IPS-NIHi11 (cell line): Measurements from ENCODE around the gene FOXS1.

Experiments
- DNase-seq: peaks from one replicate; pipeline ENCODE4 v3.0.0; 2012; ENCODE audit warnings: mixed read lengths, low spot score

Gene FOXS1

GRCh38 chr20:31845300-31845863 is at the start of gene FOXS1:
Gene FOXS1 (minus strand): TSS chr20:31845604. CDS start chr20:31845542, 62 bp downstream.
- peak; percentile 65 for DNase-seq

- no peak for DNase-seq
Measured at GRCh38 chr20:31890646-31891045, 45.2 kb upstream of the FOXS1 start.

GRCh38 chr20:31883829-31884228 is 38.4 kb upstream of the FOXS1 start:
- DNase-seq, result no peak

- DNase-seq, result no peak
Measured at GRCh38 chr20:31881945-31882344, 36.5 kb upstream of the FOXS1 start.

- peak; percentile 98 for DNase-seq
Measured at GRCh38 chr20:31879143-31879987, 34.0 kb upstream of the FOXS1 start.

- DNase-seq, result no peak
Measured at GRCh38 chr20:31877684-31878083, 32.3 kb upstream of the FOXS1 start.

GRCh38 chr20:31875671-31876070 is 30.3 kb upstream of the FOXS1 start:
- no peak for DNase-seq

GRCh38 chr20:31872406-31872805 is 27.0 kb upstream of the FOXS1 start:
- no peak for DNase-seq

- DNase-seq, result no peak
Measured at GRCh38 chr20:31871618-31871954, 26.2 kb upstream of the FOXS1 start.

- no peak for DNase-seq
Measured at GRCh38 chr20:31870726-31871617, 25.6 kb upstream of the FOXS1 start.

- peak; percentile 73 for DNase-seq
Measured at GRCh38 chr20:31869942-31870725, 24.7 kb upstream of the FOXS1 start, which contains the start of the genes DUSP15 and TTLL9. Gene DUSP15 (minus strand): TSS chr20:31870527. CDS start chr20:31870337, 190 bp downstream. Gene TTLL9 (plus strand): TSS chr20:31870634. CDS start chr20:31871127, 493 bp downstream.

GRCh38 chr20:31869673-31869941 is 24.2 kb upstream of the FOXS1 start:
- no peak for DNase-seq

- no peak for DNase-seq
Measured at GRCh38 chr20:31868853-31869672, 23.7 kb upstream of the FOXS1 start.

- DNase-seq, result no peak
Measured at GRCh38 chr20:31866221-31866620, 20.8 kb upstream of the FOXS1 start.

GRCh38 chr20:31864521-31865400 is 19.4 kb upstream of the FOXS1 start:
- no peak for DNase-seq

GRCh38 chr20:31863296-31864085 is 18.1 kb upstream of the FOXS1 start:
- DNase-seq, result no peak

GRCh38 chr20:31862506-31862905 is 17.1 kb upstream of the FOXS1 start:
- DNase-seq, result no peak

GRCh38 chr20:31862157-31862470 is 16.7 kb upstream of the FOXS1 start:
- no peak for DNase-seq

- peak; percentile 98 for DNase-seq
Measured at GRCh38 chr20:31861385-31862156, 16.2 kb upstream of the FOXS1 start.
